Measurements from ENCODE around the gene PTPRA.
"Not testable (repeated sequence)": the region's sequence is repeated elsewhere in the genome, so short reads cannot be mapped to it uniquely, and the experiment has no call there.

PTPRA gene

GRCh38 chr20:3032624-3033023, 159.3 kb downstream of the PTPRA start:
- no peak for DNase-seq (ENCODE audit: insufficient read length, low spot score)
- FAIRE-seq = no peak

- no peak for DNase-seq (ENCODE audit: insufficient read length, low spot score)
- no peak for FAIRE-seq
Observed at GRCh38 chr20:3037654-3038053, 164.4 kb downstream of the PTPRA start.

- no peak for FAIRE-seq
- no peak for DNase-seq (ENCODE audit: insufficient read length, low spot score)
Observed at GRCh38 chr20:3038454-3038853, 165.2 kb downstream of the PTPRA start.

- no peak for FAIRE-seq
- no peak for DNase-seq (ENCODE audit: insufficient read length, low spot score)
Observed at GRCh38 chr20:3039426-3039825, 166.1 kb downstream of the PTPRA start.

GRCh38 chr20:3040086-3040485, 166.8 kb downstream of the PTPRA start:
- FAIRE-seq (no peak), DNase-seq (ENCODE audit: insufficient read length, low spot score) (no peak)

- DNase-seq (ENCODE audit: insufficient read length, low spot score) (no peak), FAIRE-seq (no peak)
Observed at GRCh38 chr20:3041854-3042409, 168.7 kb downstream of the PTPRA start.

- no peak for DNase-seq (ENCODE audit: insufficient read length, low spot score)
- no peak for FAIRE-seq
Observed at GRCh38 chr20:3042625-3043024, 169.3 kb downstream of the PTPRA start.

- DNase-seq (ENCODE audit: insufficient read length, low spot score) = no peak
- FAIRE-seq = no peak
Observed at GRCh38 chr20:3043322-3043721, 170.0 kb downstream of the PTPRA start, which contains the start of gene GNRH2. TSS of gene GNRH2 (plus strand) at chr20:3043622. CDS start at chr20:3044415, 793 bp downstream.

GRCh38 chr20:3044336-3044965, 171.2 kb downstream of the PTPRA start:
- FAIRE-seq (no peak), DNase-seq (ENCODE audit: insufficient read length, low spot score) (no peak)

- FAIRE-seq = peak; percentile 82
Observed at GRCh38 chr20:3045042-3045815, 171.9 kb downstream of the PTPRA start.

GRCh38 chr20:3045816-3046676, 172.8 kb downstream of the PTPRA start, which contains the start of gene MRPS26:
TSS of gene MRPS26 (plus strand) at chr20:3046052. CDS start at chr20:3046069, 17 bp downstream.
- DNase-seq (ENCODE audit: insufficient read length, low spot score) = peak; percentile 96
- peak; percentile 89 for FAIRE-seq

More at GRCh38 chr20:3045042-3045815, 171.9 kb downstream of the PTPRA start:
- peak; percentile 69 for DNase-seq (ENCODE audit: insufficient read length, low spot score)

- FAIRE-seq (no peak), DNase-seq (ENCODE audit: insufficient read length, low spot score) (no peak)
Observed at GRCh38 chr20:3046677-3047462, 173.6 kb downstream of the PTPRA start.

GRCh38 chr20:3047486-3048419, 174.5 kb downstream of the PTPRA start:
- no peak for DNase-seq (ENCODE audit: insufficient read length, low spot score)
- FAIRE-seq = no peak

GRCh38 chr20:3051385-3052019, 178.2 kb downstream of the PTPRA start:
- FAIRE-seq = no peak
- DNase-seq (ENCODE audit: insufficient read length, low spot score) = no peak

GRCh38 chr20:3059489-3059888, 186.2 kb downstream of the PTPRA start:
- DNase-seq (ENCODE audit: insufficient read length, low spot score) = no peak
- FAIRE-seq = no peak

- FAIRE-seq = not testable (repeated sequence)
Observed at GRCh38 chr20:3064119-3064518, 190.8 kb downstream of the PTPRA start.

GRCh38 chr20:3067139-3068014, 194.1 kb downstream of the PTPRA start:
- no peak for FAIRE-seq

More at GRCh38 chr20:3064119-3064518, 190.8 kb downstream of the PTPRA start:
- DNase-seq (ENCODE audit: insufficient read length, low spot score) = not testable (repeated sequence)

More at GRCh38 chr20:3067139-3068014, 194.1 kb downstream of the PTPRA start:
- no peak for DNase-seq (ENCODE audit: insufficient read length, low spot score)
